Stimulated activated CD4-positive, alpha-beta T cell treated with anti-CD3 and anti-CD28 coated beads, Interleukin-4, amount 100 ng/mL, for 24 hours (primary cell): ENCODE data around the gene DHRSX.

Experiments used
- DNase-seq: peaks from one replicate; pipeline ENCODE4 v3.0.0-alpha.2; 2020

Gene DHRSX

DNA sequence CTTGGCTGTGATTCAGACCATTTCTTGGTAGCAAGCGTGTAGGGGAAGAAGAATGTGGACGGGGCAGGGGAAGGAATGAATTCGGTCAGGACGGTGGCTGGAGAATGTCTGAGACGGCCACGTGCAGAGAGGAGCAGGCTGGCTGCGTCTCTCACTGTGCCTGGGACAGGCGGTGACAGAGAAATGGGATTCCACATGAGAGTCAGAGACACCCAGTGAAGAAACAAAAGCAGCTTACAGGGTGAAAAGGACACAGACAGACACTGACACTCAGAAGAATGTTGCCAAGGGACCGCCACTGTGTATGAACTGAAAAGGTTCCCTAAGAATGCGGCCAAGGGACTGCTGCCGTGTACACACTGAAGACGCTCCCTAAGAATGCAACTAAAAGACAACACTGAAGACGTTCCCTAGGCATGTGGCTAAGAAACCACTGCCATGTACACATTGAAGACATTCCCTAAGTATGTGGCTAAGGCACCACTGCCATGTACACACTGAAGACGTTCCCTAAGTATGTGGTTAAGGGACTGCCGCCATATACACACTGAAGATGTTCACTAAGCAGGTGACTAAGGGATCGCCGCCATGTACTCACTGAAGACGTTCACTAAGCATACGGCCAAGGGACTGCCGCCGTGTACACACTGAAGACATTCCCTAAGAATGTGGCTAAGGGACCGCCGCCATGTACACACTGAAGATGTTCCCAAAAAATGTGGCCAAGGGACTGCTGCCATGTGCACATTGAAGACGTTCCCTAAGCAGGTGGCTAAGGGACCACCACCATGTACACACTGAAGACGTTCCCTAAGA is 49.1 kb downstream of the DHRSX start:
- DNase-seq: no peak

DNA sequence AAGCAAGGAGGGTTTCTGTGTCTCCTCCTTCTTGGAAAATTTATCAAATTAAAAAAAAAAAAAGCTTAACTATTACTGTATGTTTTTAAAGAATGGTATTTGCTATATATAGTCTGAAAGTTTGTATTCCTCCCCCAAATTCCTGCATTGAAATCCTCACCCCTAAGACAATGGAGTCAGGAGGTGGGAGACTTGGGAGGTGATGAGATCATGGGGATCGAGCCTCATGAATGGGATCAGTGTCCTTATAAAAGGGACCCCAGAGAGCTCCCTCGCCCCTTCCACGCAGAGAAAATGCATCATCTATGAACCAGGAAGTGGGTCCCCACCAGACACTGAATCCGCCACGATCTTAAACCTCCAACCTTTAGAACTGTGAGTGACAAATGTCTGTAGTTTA is 50.1 kb downstream of the DHRSX start:
- DNase-seq: no peak

DNA sequence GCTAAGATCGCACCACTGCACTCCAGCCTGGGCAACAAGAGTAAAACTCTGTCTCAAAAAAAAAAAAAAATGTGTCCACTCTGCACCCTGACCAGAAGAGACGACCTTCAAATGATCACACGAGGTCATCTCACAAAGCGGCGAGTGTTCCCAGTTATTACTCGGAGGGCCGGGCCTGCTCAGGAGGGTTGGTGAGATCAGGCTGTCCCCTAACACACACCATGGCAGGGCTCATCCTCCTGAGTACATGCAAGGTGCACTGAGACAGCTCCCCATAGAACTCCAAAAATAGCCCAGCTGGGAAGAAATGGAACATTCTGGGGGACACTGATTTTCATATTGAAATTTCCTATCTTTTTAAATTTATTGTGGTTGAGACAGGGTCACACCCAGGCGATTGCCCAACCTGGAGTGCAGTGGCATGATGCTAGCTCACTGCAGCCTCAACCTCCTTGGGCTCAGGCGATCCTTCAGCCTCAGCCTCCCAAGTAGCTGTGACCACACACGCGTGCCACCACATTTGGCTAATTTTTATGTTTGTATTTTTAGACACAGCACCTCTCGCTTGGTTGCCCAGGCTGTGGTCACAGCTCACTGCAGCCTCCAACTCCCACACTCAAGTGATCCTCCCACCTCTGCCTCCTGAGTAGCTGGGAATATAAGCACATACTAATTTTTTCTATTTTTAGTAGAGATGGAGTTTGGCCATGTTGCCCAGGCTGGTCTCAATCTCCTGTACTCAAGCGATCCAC is 51.5 kb downstream of the DHRSX start:
- no peak for DNase-seq

DNA sequence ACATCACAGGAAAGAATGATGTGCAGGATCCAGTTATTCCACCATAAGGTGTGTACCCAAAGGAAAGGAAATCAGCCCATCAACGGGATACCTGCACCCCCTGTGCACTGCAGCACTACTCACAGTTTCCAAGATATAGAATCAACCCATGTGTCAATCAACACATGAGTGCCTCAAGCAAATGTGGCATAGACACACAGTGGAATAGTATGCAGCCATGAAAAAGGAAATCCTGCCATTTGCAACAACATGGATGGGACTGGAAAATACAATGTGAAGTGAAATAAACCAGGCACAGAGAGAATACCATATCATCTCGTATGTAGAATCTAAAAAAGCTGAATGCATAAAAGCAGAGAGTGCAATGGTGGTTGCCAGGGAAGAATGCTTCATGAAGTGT is 53.3 kb downstream of the DHRSX start:
- DNase-seq: no peak

DNA sequence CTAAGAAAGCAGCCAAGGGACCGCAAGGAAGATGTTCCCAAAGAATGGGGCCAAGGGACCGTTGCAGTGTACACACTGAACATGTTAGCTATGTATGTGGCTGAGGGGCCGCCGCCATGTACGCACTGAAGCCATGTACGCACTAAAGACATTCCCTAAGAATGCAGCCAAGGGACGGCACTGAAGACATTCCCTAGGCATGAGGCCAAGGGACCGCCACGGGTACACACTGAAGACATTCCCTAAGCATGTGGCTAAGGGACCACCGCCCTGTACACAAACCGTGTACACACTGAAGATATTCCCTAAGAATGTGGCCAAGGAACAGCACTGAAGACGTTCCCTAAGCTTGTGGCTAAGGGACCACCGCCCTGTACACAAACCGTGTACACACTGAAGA is 54.0 kb downstream of the DHRSX start:
- no peak for DNase-seq

- DNase-seq: no peak
Measured at GRCh38 chrX:2445662-2446623, 54.8 kb downstream of the DHRSX start.

DNA sequence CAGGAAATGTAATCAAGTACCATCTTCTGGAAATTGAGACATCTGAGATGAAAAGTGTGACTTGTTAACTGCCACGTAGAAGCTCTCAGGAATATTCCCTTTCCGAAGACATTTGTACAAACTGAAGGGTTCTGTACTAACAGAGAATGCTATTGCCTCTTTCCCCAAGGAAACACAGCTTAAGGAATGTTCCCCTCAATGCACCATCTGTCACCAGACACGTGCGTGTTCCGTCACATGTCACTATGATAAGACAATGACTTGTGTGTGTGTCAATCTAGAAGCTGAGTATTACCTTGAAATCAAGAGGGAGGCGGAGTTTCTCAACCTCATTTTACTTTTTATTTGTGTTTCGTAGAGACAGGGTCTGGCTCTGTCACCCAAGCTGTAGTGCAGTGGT is 58.1 kb downstream of the DHRSX start:
- no peak for DNase-seq

DNA sequence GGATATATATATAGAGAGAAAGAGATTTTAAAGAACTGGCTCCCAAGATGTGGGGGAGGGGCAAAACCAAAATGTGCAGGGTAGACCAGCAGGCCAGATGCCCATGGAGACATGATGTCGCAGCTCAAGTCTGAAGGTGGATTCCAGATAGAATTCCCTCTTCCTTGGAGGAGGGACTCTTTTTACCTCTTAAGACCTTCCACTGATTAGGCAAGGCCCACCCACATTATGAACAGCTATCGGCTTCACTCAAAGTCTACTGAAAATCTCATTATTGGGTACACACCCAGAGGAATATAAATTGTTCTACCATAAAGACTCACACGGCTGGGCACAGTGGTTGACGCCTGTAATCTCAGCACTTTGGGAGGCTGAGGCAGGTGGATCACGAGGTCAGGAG is 59.3 kb downstream of the DHRSX start:
- no peak for DNase-seq

DNA sequence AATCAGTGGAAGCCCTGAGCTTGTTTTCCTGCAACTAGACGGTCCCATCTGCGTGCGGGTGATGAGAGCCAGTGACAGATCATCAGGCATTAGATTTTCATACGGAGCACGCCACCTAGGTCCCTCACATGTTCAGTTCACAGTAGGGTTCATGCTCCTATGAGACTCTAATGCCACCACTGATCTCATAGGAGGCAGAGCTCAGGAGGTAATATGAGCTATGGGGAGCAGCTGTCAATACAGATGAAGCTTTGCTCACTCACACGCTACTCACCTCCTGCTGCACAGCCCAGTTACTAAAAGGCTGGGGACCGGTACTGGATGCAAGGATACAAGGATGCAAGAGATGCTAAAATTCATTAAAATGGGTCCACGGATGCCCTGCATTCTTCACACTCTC is 61.2 kb downstream of the DHRSX start:
- no peak for DNase-seq

DNA sequence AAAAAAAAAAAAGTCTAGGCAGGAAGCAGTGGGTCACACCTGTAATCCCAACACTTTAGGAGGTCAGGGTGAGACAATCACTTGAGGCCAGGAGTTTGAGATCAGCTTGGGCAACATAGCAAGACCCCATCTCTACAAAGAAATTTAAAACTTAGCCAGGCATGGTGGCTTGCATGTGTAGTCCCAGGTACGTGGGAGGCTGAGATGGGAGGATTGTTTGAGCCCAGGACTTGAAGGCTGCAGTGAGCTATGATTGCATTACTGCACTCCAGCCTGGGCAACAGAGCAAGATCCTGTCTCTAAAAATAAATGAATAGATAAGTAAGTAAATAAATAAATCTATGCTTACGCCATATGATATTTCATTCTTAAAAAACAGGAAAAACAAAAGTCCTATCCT is 65.3 kb downstream of the DHRSX start:
- DNase-seq: no peak

DNA sequence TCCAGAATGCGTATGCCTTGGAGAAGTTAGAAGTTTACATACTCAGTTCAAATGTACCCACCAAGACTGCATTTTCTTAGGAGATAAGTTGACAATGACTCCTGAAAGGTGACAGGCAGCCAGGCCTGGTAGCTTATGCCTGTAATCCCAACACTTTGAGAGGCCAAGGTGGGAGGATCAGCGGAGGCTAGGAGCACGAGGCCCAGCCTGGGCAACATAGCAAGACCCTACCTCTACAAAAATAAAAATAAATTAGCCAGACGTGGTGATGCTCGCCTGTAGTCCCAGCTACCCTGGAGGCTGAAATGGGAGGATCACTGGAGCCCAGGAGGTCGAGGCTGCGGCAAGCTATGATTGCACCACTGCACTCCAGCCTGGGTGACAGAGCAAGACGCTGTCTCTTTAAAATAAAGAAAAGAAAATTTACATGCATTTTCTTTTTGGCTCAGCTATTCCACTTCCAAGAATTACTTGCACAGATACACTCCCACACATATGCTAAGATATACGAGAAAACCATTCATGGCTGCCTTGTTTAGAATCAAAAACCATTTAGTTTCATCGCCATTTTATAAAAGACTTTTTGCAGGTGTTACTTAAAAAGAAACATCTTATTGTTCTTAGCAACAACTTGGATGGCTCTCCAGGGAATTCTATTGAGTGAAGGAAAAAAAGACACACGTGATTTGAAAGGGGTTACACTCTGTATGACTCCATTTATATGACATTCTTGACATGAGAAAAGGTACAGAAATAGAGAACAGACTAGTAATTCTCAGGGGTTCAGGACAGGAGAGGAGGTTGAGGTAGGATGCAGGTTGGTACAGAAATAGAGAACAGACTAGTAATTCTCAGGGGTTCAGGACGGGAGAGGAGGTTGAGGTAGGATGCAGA is 66.3 kb downstream of the DHRSX start:
- no peak for DNase-seq

DNA sequence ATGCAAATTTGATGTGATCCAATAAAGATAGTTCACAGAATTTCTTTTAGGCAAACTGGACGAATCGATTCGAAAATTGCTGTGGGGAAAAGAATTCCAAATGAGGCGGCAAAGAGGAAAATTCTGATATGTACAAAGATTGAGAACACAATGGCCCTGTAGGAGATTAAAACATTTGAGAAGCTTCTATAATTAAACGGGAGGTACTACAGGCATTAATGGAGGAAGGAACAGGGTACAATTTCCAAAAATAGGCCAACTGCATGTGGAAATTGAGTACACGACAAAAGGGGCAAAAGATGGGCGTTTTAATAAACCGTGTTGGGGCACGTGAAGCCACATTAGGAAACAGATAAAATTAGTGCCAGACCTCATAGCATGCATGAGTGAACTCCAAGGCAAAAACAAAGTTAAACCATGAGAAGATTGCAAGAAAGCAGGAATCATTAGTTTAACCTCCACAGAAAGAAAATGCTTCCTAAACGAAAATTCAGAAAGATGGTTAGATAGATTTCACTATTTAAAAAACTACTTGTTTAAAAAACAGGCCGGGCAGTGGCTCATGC is 68.4 kb downstream of the DHRSX start:
- DNase-seq: no peak

DNA sequence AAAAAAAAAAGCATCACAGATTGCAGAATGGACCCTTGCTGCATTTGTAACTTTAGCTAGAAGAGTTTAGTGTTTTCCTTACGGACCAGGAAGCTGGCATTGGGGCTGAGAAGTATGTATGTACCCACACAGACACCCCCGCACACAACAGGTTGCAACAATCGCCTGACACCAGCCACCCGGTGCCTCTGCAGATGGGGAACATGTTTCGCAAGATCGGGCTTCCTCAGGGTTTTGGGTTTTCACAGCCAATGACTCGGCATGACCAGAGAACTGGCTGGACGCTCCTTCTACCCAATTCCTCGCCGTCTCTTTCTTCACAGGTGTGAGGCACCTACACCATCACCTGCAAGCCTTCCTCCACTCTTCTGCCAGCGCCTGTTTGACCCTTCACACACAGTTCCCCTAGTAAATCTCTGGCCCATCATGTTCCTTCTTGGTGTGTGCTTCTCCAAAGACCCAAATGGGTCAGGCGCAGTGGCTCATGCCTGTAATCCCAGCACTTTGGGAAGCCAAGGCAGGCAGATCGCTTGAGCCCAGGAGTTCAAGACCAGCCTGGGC is 70.4 kb downstream of the DHRSX start:
- no peak for DNase-seq

- no peak for DNase-seq
Measured at GRCh38 chrX:2427737-2428136, 73.0 kb downstream of the DHRSX start.

DNA sequence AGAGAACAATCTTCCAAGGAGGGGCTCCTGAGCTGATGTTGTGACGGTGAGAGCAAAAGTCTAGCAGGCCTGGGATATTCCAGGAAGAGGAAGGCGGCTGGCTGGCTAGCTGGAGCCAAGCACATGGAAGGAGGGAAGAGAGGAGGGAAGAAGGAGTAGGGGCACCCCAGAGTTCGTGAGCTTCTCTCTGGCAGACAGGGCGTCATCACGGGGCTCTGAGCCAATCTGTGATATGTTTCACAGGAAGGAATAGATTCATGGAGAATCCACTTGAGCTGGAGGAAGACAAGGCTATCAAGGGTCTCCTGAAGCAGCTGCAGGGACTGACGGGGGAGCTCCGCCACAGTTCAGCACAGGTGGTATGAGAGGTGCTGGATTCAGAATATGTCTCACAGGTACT is 73.6 kb downstream of the DHRSX start:
- no peak for DNase-seq

DNA sequence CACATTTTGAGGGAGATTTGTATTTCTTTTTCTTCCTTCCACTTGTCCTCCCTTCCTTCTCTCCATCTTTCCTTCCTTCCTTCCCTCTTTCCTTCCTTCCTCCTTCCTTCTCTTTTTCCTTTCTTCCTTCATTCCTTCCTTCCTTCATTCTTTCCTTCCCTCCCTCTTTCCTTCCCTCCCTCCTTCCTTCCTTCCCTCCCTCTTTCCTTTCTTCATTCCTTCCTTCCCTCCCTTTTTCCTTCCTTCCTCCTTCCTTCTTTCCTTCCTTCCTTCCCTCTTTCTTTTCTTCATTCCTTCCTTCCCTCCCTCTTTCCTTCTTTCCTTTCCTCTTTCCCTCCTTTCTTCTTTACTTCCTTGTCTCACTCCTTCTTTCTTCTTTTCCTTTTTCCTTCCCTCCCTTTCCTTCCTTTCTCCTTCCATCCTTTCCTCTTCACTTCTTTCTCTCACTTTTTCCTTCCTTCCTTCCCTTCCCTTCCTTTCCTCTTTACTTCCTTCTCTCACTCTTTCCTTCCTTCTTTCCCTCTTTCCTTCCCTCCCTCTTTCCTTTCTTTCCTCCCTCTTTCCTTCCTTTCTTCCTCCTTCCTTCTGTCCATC is 74.4 kb downstream of the DHRSX start:
- no peak for DNase-seq

DNA sequence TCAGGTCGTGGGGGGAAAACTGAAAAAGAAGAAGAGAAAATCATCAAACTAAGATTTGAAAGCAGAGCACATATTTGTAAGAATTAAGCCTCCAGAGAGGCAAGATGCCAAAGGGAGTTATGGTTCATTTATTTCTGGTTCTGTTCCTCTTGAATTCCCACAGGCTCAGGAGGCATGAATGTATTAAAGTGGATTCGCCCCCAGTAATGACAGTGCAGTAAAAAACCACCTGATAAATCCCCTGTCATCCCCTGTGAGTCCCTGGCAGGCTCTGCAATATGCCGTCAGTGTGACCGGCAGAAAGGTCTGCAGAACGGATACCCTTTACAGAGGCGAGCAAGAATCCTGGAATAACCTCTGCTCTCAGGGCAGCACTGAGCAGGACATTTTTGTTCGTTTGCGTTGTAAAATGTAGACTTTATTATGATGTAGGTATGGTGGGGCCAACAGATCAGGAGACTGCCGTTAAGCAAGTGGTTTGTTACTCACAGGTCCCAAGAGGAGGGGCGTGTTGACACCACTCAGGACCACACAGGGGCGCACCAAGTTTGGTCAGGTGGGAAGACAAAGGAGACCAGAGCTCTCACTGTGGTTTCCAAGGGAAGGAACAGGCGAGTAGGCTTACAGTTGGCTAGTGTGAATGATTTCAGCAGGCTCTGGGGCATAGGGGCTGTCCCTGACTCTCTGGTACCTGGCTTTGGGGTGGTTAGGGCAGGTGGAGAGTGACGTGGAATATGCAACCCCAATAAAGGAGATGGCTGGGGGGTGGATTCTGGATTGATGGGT is 75.3 kb downstream of the DHRSX start:
- DNase-seq: no peak

- no peak for DNase-seq
Measured at GRCh38 chrX:2424317-2424716, 76.5 kb downstream of the DHRSX start.

DNA sequence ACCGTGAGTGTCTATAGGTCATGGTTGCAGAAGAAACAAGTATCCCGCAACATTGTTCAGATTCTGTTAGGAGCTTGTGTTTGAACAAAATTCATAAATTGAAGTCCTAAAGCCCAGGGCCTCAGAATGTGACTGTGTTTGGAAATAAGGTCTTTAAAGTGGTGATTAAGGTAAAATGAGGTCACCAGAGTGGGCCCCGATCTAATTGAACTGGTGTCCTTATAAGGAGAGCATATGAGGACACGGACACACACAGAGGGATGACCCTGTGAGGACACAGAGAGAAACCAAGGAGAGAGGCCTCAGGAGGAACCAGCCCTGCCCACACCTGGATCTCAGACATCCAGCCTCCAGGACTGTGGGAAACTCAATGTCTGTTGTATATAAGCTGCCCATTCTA is 76.9 kb downstream of the DHRSX start:
- DNase-seq: no peak

DNA sequence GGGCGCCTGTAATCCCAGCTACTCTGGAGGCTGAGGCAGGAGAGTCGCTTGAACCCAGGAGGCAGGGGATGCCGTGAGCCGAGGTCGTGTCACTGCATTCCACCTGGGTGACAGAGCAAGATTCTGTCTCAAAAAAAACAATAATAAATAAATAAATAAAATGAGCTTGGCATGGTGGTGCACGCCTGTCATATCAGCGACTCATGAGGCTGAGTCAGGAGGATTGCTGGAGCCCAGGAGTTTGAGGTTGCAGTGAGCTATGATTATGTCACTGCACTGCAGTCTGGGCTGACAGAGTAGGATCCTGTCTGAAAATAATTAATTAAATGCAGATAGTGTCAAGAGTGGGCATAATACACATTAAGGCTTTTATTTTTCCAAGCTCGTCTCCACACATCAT is 77.5 kb downstream of the DHRSX start:
- no peak for DNase-seq
